PC-9 (cell line): Measurements from ENCODE around the gene SPRY4.

Experiments
- CTCF ChIP-seq: fragments of 200-600 bp; sonication (generic); conservative IDR thresholded peaks from 2 replicates; pipeline ENCODE4 v1.6.1; 2017; ENCODE audit warnings: mixed run types, antibody characterized with exemption, mild to moderate bottlenecking, moderate library complexity
- EZH2 ChIP-seq: fragments of 200-600 bp; sonication (generic); IDR thresholded peaks from 2 replicates; pipeline ENCODE4 v1.8.0; 2017; ENCODE audit warnings: antibody characterized with exemption, low read depth

GRCh38 chr5:142281008-142281367 is 43.8 kb downstream of the SPRY4 start:
- TF ChIP-seq CTCF (no peak), EZH2 (no peak)
